ENCODE measurements around the gene BCL10. TPM values are rescaled to one million over a fixed set of nuclear protein-coding genes. Genes with fewer than 3 reads are reported as not detected.

Gene BCL10
- total RNA-seq, 2 donors from 2014 or later = 17.3 to 18.4 TPM

DNA sequence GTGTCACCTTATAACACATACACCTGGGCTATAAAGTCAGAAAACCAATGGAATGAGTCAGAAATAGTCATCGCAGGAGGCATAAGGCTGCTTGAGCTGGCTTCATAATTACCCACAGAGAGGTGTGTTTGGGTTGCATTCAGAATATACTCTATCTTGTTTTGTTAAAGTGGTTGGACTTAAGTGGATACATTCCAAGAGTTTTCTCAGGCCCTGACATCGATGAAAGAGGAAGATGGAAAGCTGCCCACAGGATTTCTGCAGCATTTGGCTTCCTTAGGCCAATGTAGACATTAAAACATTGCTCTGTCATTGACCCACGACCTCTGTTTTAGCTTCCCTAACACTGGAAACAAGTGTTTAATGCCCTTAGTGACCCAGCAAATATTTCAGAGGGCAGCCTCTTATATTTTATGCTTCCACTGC lies 18.6 kb upstream of the BCL10 start:
- Histone ChIP-seq H3K4me3 (no peak overlapping the region), H3K27ac (no peak overlapping the region)

DNA sequence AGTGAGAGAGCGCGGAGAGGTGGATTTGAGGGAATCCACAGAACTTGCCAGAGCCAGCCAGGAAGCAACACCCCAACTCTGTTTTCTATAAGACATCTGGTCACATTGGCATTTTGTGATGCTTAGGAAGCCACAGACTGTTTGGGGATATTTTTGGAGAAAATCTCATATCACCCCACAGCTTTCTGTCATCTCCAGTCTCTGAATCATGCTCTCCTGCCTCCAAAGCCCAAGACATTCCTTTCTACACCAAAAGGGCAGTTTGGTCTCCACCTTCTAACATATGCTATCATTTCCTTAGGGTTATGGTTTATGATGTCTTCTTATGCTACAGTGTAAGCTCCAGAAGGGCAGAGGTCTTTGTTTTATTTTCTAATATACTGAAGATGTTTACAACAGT lies 14.4 kb upstream of the BCL10 start:
- no peaks in the 10 kb centered on the region for H3K27me3 ChIP-seq (replicated peaks; ENCODE audit: insufficient read depth)
- TF ChIP-seq, protein P1, sequence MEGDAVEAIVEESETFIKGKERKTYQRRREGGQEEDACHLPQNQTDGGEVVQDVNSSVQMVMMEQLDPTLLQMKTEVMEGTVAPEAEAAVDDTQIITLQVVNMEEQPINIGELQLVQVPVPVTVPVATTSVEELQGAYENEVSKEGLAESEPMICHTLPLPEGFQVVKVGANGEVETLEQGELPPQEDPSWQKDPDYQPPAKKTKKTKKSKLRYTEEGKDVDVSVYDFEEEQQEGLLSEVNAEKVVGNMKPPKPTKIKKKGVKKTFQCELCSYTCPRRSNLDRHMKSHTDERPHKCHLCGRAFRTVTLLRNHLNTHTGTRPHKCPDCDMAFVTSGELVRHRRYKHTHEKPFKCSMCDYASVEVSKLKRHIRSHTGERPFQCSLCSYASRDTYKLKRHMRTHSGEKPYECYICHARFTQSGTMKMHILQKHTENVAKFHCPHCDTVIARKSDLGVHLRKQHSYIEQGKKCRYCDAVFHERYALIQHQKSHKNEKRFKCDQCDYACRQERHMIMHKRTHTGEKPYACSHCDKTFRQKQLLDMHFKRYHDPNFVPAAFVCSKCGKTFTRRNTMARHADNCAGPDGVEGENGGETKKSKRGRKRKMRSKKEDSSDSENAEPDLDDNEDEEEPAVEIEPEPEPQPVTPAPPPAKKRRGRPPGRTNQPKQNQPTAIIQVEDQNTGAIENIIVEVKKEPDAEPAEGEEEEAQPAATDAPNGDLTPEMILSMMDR (IDR thresholded peaks at IDR 0.05) = no peak
- TF ChIP-seq POLR2AphosphoS5 (IDR thresholded peaks at IDR 0.05) (no peak), POLR2A (IDR thresholded peaks at IDR 0.05) (no peak)
- H3K9me3 ChIP-seq = no peaks in the 10 kb centered on the region
- no peaks in the 10 kb centered on the region for H3K4me1 ChIP-seq (replicated peaks)
- intact Hi-C loops (cut with DNase I) = no loop called here
- WGBS = 94% methylated on average over 2 of the region's 2 CpGs
- H3K27ac ChIP-seq = no peak overlapping the region
- no peaks in the 10 kb centered on the region for H3K36me3 ChIP-seq
- no peak overlapping the region for H3K4me3 ChIP-seq
- DNase-seq (ENCODE audit: low spot score) = no peak

More for the DNA sequence above, 18.6 kb upstream of the BCL10 start:
- H3K36me3 ChIP-seq = no peaks in the 10 kb centered on the region
- WGBS = 52% methylated on average over 3 of the region's 3 CpGs
- peaks cover 11% of the 10 kb centered on the region for H3K4me1 ChIP-seq (replicated peaks)
- TF ChIP-seq POLR2A (IDR thresholded peaks at IDR 0.05) (no peak), POLR2AphosphoS5 (IDR thresholded peaks at IDR 0.05) (no peak)
- TF ChIP-seq, protein P1 (IDR thresholded peaks at IDR 0.05) = no peak
- no peaks in the 10 kb centered on the region for H3K9me3 ChIP-seq
- no peaks in the 10 kb centered on the region for H3K27me3 ChIP-seq (replicated peaks; ENCODE audit: insufficient read depth)
- intact Hi-C loops (cut with DNase I) = no loop called here
- DNase-seq (ENCODE audit: low spot score) = no peak

DNA sequence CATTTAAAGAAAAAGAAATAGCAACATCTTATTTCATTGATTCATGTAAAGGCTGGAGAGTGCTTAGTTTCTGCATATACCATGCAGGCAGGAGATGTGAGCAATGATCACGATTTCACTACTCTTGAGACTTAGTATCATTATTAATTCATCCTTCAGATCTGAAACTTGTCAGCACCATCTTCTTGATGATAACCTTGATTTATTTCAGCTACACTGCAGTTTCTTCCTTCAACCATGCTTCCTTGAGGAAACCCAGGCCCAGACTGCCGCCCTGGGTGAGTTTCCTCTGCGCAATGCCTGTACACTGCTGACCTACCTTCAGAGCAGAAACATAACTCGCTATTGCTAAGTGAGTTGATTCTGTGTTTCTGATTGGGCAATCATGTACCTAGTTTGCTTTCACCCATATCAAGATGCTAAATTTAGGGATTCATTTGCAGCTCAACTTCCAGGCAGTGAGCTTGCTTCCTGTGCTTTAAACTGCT lies 13.5 kb upstream of the BCL10 start:
- Histone ChIP-seq H3K9me3 (no peaks in the 10 kb centered on the region), H3K4me1 (replicated peaks) (no peaks in the 10 kb centered on the region), H3K27ac (no peak overlapping the region), H3K36me3 (no peaks in the 10 kb centered on the region), H3K27me3 (replicated peaks; ENCODE audit: insufficient read depth) (no peaks in the 10 kb centered on the region), H3K4me3 (no peak overlapping the region)
- 92% methylated on average over 4 of the region's 4 CpGs for WGBS
- intact Hi-C loops (cut with DNase I) = no loop called here
- DNase-seq (ENCODE audit: low spot score) = no peak
- TF ChIP-seq, protein P1 (IDR thresholded peaks at IDR 0.05) = no peak
- TF ChIP-seq POLR2AphosphoS5 (IDR thresholded peaks at IDR 0.05) = no peak
- no peak for TF ChIP-seq POLR2A (IDR thresholded peaks at IDR 0.05)

DNA sequence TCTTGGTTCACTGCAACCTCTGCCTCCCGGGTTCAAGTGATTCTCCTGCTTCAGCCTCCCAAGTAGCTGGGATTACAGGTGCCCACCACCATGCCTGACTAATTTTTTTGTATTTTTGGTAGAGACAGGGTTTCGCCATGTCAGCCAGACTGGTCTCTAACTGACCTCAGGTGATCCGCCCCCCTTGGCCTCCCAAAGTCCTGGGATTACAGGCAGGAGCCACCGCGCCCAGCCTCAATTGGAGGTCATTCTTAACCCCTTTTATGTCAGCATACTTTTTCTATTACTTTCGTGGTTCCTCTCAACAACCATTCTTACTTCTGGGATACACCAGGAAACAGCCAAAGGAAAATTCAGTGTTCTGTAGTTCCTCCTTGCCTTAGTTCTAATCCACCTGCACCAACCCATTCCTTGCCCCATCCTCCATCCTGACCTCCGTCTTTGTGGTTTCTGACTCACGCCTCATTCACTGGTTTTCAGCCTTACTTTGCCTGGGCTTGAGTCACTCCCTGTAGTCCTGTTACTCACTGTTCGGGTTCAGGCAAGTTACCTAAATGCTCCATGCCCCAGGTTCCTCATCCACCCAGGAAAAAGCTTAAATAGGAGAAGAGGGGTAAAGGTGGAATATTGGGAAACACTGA lies 12.9 kb upstream of the BCL10 start:
- Histone ChIP-seq H3K9me3 (no peaks in the 10 kb centered on the region), H3K4me1 (replicated peaks) (no peaks in the 10 kb centered on the region), H3K4me3 (no peak overlapping the region), H3K27me3 (replicated peaks; ENCODE audit: insufficient read depth) (no peaks in the 10 kb centered on the region), H3K36me3 (no peaks in the 10 kb centered on the region), H3K27ac (no peak overlapping the region)
- TF ChIP-seq, protein P1 (IDR thresholded peaks at IDR 0.05) = no peak
- TF ChIP-seq POLR2AphosphoS5 (IDR thresholded peaks at IDR 0.05) = no peak
- no peak for TF ChIP-seq POLR2A (IDR thresholded peaks at IDR 0.05)
- 84% methylated on average over 9 of the region's 9 CpGs for WGBS
- intact Hi-C loops (cut with DNase I) = no loop called here
- no peak for DNase-seq (ENCODE audit: low spot score)

GRCh38 chr1:85284202-85284601 lies 7.8 kb upstream of the BCL10 start:
- no peak for TF ChIP-seq POLR2AphosphoS5 (IDR thresholded peaks at IDR 0.05)
- TF ChIP-seq, protein P1 (IDR thresholded peaks at IDR 0.05) = no peak
- TF ChIP-seq POLR2A (IDR thresholded peaks at IDR 0.05) = no peak
- H3K27me3 ChIP-seq (replicated peaks; ENCODE audit: insufficient read depth) = no peaks in the 10 kb centered on the region
- no peak overlapping the region for H3K27ac ChIP-seq
- no peak overlapping the region for H3K4me3 ChIP-seq
- intact Hi-C loops (cut with DNase I) = no loop called here
- no peaks in the 10 kb centered on the region for H3K4me1 ChIP-seq (replicated peaks)
- H3K9me3 ChIP-seq = no peaks in the 10 kb centered on the region
- DNase-seq (ENCODE audit: low spot score) = no peak
- H3K36me3 ChIP-seq = no peaks in the 10 kb centered on the region
- 92% methylated on average over 2 of the region's 2 CpGs for WGBS

Measured in prostate gland (tissue), 2 donors.